HG02938 (cell line): ENCODE data around the gene SMARCC2.
"Not testable (repeated sequence)": the region's sequence is repeated elsewhere in the genome, so short reads cannot be mapped to it uniquely, and the experiment has no call there.

Experiments used
- ATAC-seq: cut with Tn5 transposase; IDR thresholded peaks from one replicate; pipeline ENCODE4 v1.9.1; 2021; ENCODE audit warnings: mild to moderate bottlenecking, moderate library complexity; ENCODE audit not compliant: unreplicated experiment

SMARCC2 gene

GRCh38 chr12:56165369-56165768 is 23.9 kb downstream of the SMARCC2 start:
- ATAC-seq: no peak

- no peak for ATAC-seq
These were observed 24.9 kb downstream of the SMARCC2 start for GRCh38 chr12:56164345-56164729.

GRCh38 chr12:56163533-56164344 is 25.5 kb downstream of the SMARCC2 start:
- ATAC-seq: no peak

- ATAC-seq: no peak
These were observed 26.6 kb downstream of the SMARCC2 start for GRCh38 chr12:56162468-56163290.

- no peak for ATAC-seq
These were observed 27.5 kb downstream of the SMARCC2 start for GRCh38 chr12:56161690-56162351.

- ATAC-seq: no peak
These were observed 28.2 kb downstream of the SMARCC2 start for GRCh38 chr12:56160894-56161689.

GRCh38 chr12:56160193-56160763 is 29.0 kb downstream of the SMARCC2 start:
- ATAC-seq: no peak

GRCh38 chr12:56159482-56160192 is 29.6 kb downstream of the SMARCC2 start:
- no peak for ATAC-seq

- no peak for ATAC-seq
These were observed 30.3 kb downstream of the SMARCC2 start for GRCh38 chr12:56158926-56159461.

- ATAC-seq: peak; percentile 90
These were observed 31.0 kb downstream of the SMARCC2 start, which contains the start of gene MYL6 for GRCh38 chr12:56158029-56158925. TSS of gene MYL6 (plus strand) at chr12:56158359. CDS start at chr12:56158402, 43 bp downstream.

- ATAC-seq: peak; percentile 35
These were observed 31.9 kb downstream of the SMARCC2 start for GRCh38 chr12:56157201-56158028.

- not testable (repeated sequence) for ATAC-seq
These were observed 32.7 kb downstream of the SMARCC2 start for GRCh38 chr12:56156464-56157200.

- ATAC-seq: no peak
These were observed 33.9 kb downstream of the SMARCC2 start for GRCh38 chr12:56155256-56155845.

GRCh38 chr12:56154818-56155217 is 34.5 kb downstream of the SMARCC2 start:
- ATAC-seq: no peak

GRCh38 chr12:56154246-56154771 is 35.0 kb downstream of the SMARCC2 start:
- ATAC-seq: no peak

GRCh38 chr12:56153678-56154065 is 35.6 kb downstream of the SMARCC2 start:
- ATAC-seq: no peak
